GM12874 (cell line): ENCODE measurements around the gene BMERB1.

Experiments used
- CTCF ChIP-seq: IDR thresholded peaks from 2 replicates; pipeline ENCODE4 v1.5.1; 2011; ENCODE audit warnings: low read depth, mild to moderate bottlenecking, control low read depth, low read length, moderate library complexity; ENCODE audit not compliant: insufficient read depth

The BMERB1 gene

GRCh38 chr16:15403392-15403995 lies 30.9 kb upstream of the BMERB1 start:
- TF ChIP-seq CTCF = no peak

- no peak for TF ChIP-seq CTCF
Observed at GRCh38 chr16:15404792-15405191, 29.6 kb upstream of the BMERB1 start.

GRCh38 chr16:15415511-15415985 lies 18.8 kb upstream of the BMERB1 start:
- no peak for TF ChIP-seq CTCF

- no peak for TF ChIP-seq CTCF
Observed at GRCh38 chr16:15417197-15417596, 17.2 kb upstream of the BMERB1 start.

GRCh38 chr16:15418206-15418605 lies 16.2 kb upstream of the BMERB1 start:
- TF ChIP-seq CTCF = no peak

GRCh38 chr16:15422222-15422621 lies 12.2 kb upstream of the BMERB1 start:
- no peak for TF ChIP-seq CTCF

GRCh38 chr16:15425861-15426260 lies 8.5 kb upstream of the BMERB1 start:
- no peak for TF ChIP-seq CTCF
